Measurements from ENCODE around the gene ASH1L.
"Not testable (repeated sequence)": the region's sequence is repeated elsewhere in the genome, so short reads cannot be mapped to it uniquely, and the experiment has no call there.

Gene ASH1L

GRCh38 chr1:155553349-155553748 lies 9.3 kb downstream of the ASH1L start:
- DNase-seq: no peak

- DNase-seq: no peak
These were observed 13.9 kb downstream of the ASH1L start for GRCh38 chr1:155548706-155549105.

- DNase-seq: no peak
These were observed 22.4 kb downstream of the ASH1L start for GRCh38 chr1:155540000-155540874.

- DNase-seq: no peak
These were observed 25.4 kb downstream of the ASH1L start for GRCh38 chr1:155537193-155537592.

GRCh38 chr1:155531624-155532023 lies 31.0 kb downstream of the ASH1L start:
- DNase-seq: no peak

GRCh38 chr1:155529929-155530328 lies 32.7 kb downstream of the ASH1L start:
- DNase-seq: no peak

GRCh38 chr1:155529109-155529508 lies 33.5 kb downstream of the ASH1L start:
- no peak for DNase-seq

GRCh38 chr1:155527677-155528076 lies 34.9 kb downstream of the ASH1L start:
- DNase-seq: no peak

- DNase-seq: no peak
These were observed 36.2 kb downstream of the ASH1L start for GRCh38 chr1:155526356-155526755.

- no peak for DNase-seq
These were observed 40.5 kb downstream of the ASH1L start for GRCh38 chr1:155522069-155522468.

GRCh38 chr1:155518484-155518883 lies 44.1 kb downstream of the ASH1L start:
- DNase-seq: no peak

- no peak for DNase-seq
These were observed 47.9 kb downstream of the ASH1L start for GRCh38 chr1:155514582-155515187.

- DNase-seq: no peak
These were observed 49.2 kb downstream of the ASH1L start for GRCh38 chr1:155513300-155513916.

GRCh38 chr1:155511385-155511784 lies 51.2 kb downstream of the ASH1L start:
- not testable (repeated sequence) for DNase-seq

GRCh38 chr1:155509064-155509463 lies 53.5 kb downstream of the ASH1L start:
- no peak for DNase-seq

- DNase-seq: no peak
These were observed 54.7 kb downstream of the ASH1L start for GRCh38 chr1:155507945-155508344.

- DNase-seq: not testable (repeated sequence)
These were observed 56.6 kb downstream of the ASH1L start for GRCh38 chr1:155505963-155506362.

GRCh38 chr1:155504207-155504606 lies 58.4 kb downstream of the ASH1L start:
- no peak for DNase-seq

- DNase-seq: no peak
These were observed 62.5 kb downstream of the ASH1L start for GRCh38 chr1:155499953-155500639.

- DNase-seq: no peak
These were observed 63.3 kb downstream of the ASH1L start for GRCh38 chr1:155499263-155499662.

GRCh38 chr1:155493595-155493994 lies 69.0 kb downstream of the ASH1L start:
- not testable (repeated sequence) for DNase-seq

- not testable (repeated sequence) for DNase-seq
These were observed 74.2 kb downstream of the ASH1L start for GRCh38 chr1:155488419-155488818.

- no peak for DNase-seq
These were observed 75.1 kb downstream of the ASH1L start for GRCh38 chr1:155487541-155487940.

All from activated gamma-delta T cell (primary cell).